Loucy (cell line): ENCODE measurements around the gene OXA1L.

Experiments used
- H2AFZ ChIP-seq: fragments of 200-600 bp; sonication (generic); 2 replicates; pipeline ENCODE4 v1.6.0; 2016; ENCODE audit warnings: antibody characterized with exemption, mild to moderate bottlenecking, low read length, moderate library complexity
- H3F3A ChIP-seq: fragments of 200-600 bp; 2 replicates; pipeline ENCODE4 v1.6.0; 2016; ENCODE audit warnings: antibody characterized with exemption, low read depth, mild to moderate bottlenecking
- H3K27me3 ChIP-seq: fragments of 200-600 bp; sonication (generic); 2 replicates; pipeline ENCODE4 v1.6.1; 2014; ENCODE audit warnings: low read length, mild to moderate bottlenecking; ENCODE audit not compliant: insufficient read depth, poor library complexity, severe bottlenecking
- H3K36me3 ChIP-seq: fragments of 200-600 bp; sonication (generic); 2 replicates; pipeline ENCODE4 v1.6.1; 2016; ENCODE audit warnings: low read length; ENCODE audit not compliant: insufficient read depth
- H3K4me1 ChIP-seq: fragments of 200-600 bp; sonication (generic); 2 replicates; pipeline ENCODE4 v1.5.1; 2014; ENCODE audit warnings: low read length, mild to moderate bottlenecking; ENCODE audit not compliant: insufficient read depth, poor library complexity, severe bottlenecking
- H3K4me2 ChIP-seq: fragments of 200-600 bp; sonication (generic); 2 replicates; pipeline ENCODE4 v1.6.0; 2014; ENCODE audit warnings: antibody characterized with exemption, low read length, low read depth, mild to moderate bottlenecking; ENCODE audit not compliant: poor library complexity, severe bottlenecking
- H3K4me3 ChIP-seq: fragments of 200-600 bp; sonication (generic); 2 replicates; pipeline ENCODE4 v1.5.1; 2014; ENCODE audit warnings: low read length, mild to moderate bottlenecking, mixed read lengths; ENCODE audit not compliant: poor library complexity, severe bottlenecking
- H3K79me2 ChIP-seq: fragments of 200-600 bp; sonication (generic); 2 replicates; pipeline ENCODE4 v1.6.1; 2014; ENCODE audit warnings: low read length; ENCODE audit not compliant: insufficient read depth
- H3K9ac ChIP-seq: fragments of 200-600 bp; sonication (generic); 2 replicates; pipeline ENCODE4 v1.6.0; 2014; ENCODE audit warnings: mild to moderate bottlenecking, low read depth, low read length, moderate library complexity; ENCODE audit not compliant: poor library complexity, severe bottlenecking
- H3K9me2 ChIP-seq: fragments of 200-600 bp; sonication (generic); replicated peaks from 2 replicates; pipeline ENCODE4 v1.6.1; 2016; ENCODE audit warnings: low read depth, low read length, mixed read lengths
- H3K9me3 ChIP-seq: fragments of 200-600 bp; sonication (generic); 2 replicates; pipeline ENCODE4 v1.6.1; 2014; ENCODE audit warnings: mild to moderate bottlenecking, antibody characterized with exemption, low read length, low read depth; ENCODE audit not compliant: insufficient read depth
- H4K20me1 ChIP-seq: fragments of 200-600 bp; sonication (generic); 2 replicates; pipeline ENCODE4 v1.6.0; 2014; ENCODE audit warnings: antibody characterized with exemption, low read length, mild to moderate bottlenecking; ENCODE audit not compliant: insufficient read depth, poor library complexity, severe bottlenecking
- EZH2phosphoT487 ChIP-seq: fragments of 200-600 bp; IDR thresholded peaks from 2 replicates; pipeline ENCODE4 v1.6.1; 2018; ENCODE audit warnings: antibody characterized with exemption, mild to moderate bottlenecking, moderate library complexity, borderline replicate concordance
- TF ChIP-seq, protein P1 (sequence below): fragments of 200-600 bp; sonication (generic); conservative IDR thresholded peaks from 2 replicates; pipeline ENCODE4 v1.5.1; 2014; ENCODE audit warnings: mild to moderate bottlenecking, antibody characterized with exemption, low read length

The OXA1L gene

GRCh38 chr14:22807432-22808087 lies 41.1 kb downstream of the OXA1L start:
- Histone ChIP-seq H3K4me2 (no peak overlapping the region), H3K4me1 (no peaks in the 10 kb centered on the region)

GRCh38 chr14:22808388-22809209 lies 42.1 kb downstream of the OXA1L start:
- no peaks in the 10 kb centered on the region for H3F3A ChIP-seq
- no peak overlapping the region for H2AFZ ChIP-seq
- H4K20me1 ChIP-seq: no peaks in the 10 kb centered on the region
- no peaks in the 10 kb centered on the region for H3K36me3 ChIP-seq
- no peaks in the 10 kb centered on the region for H3K79me2 ChIP-seq
- no peaks in the 10 kb centered on the region for H3K9me3 ChIP-seq
- no peak overlapping the region for H3K9ac ChIP-seq
- H3K27me3 ChIP-seq: no peaks in the 10 kb centered on the region
- TF ChIP-seq, protein P1, sequence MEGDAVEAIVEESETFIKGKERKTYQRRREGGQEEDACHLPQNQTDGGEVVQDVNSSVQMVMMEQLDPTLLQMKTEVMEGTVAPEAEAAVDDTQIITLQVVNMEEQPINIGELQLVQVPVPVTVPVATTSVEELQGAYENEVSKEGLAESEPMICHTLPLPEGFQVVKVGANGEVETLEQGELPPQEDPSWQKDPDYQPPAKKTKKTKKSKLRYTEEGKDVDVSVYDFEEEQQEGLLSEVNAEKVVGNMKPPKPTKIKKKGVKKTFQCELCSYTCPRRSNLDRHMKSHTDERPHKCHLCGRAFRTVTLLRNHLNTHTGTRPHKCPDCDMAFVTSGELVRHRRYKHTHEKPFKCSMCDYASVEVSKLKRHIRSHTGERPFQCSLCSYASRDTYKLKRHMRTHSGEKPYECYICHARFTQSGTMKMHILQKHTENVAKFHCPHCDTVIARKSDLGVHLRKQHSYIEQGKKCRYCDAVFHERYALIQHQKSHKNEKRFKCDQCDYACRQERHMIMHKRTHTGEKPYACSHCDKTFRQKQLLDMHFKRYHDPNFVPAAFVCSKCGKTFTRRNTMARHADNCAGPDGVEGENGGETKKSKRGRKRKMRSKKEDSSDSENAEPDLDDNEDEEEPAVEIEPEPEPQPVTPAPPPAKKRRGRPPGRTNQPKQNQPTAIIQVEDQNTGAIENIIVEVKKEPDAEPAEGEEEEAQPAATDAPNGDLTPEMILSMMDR: no peak
- TF ChIP-seq EZH2phosphoT487: no peak
- no peaks in the 10 kb centered on the region for H3K4me1 ChIP-seq
- H3K4me2 ChIP-seq: no peak overlapping the region
- H3K4me3 ChIP-seq: no peak overlapping the region
- no peaks in the 10 kb centered on the region for H3K9me2 ChIP-seq

More at GRCh38 chr14:22807432-22808087, 41.1 kb downstream of the OXA1L start:
- Histone ChIP-seq H3K36me3 (no peaks in the 10 kb centered on the region), H3K9me3 (no peaks in the 10 kb centered on the region), H3F3A (no peaks in the 10 kb centered on the region), H4K20me1 (no peaks in the 10 kb centered on the region), H3K4me3 (no peak overlapping the region), H3K9ac (no peak overlapping the region), H3K9me2 (no peaks in the 10 kb centered on the region), H3K79me2 (no peaks in the 10 kb centered on the region), H2AFZ (no peak overlapping the region), H3K27me3 (no peaks in the 10 kb centered on the region)
- no peak for TF ChIP-seq EZH2phosphoT487
- TF ChIP-seq, protein P1: no peak

DNA sequence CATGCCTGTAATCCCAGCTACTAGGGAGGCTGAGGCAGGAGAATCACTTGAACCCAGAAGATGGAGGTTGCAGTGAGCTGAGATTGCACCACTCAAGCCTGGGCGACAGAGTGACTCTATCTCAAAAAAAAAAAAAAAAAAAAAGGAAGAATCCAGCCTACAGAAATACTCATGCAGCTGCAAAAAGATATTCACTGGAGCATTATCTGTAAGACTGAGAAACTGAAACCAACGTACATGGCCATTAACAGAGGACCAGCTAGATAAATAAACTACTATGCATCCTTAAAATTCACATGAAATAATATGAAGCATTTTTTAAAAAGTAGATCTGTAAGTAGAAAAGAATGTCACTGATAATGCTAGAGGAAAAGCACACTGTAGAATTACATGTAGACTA lies 45.2 kb downstream of the OXA1L start:
- Histone ChIP-seq H3K9me3 (no peaks in the 10 kb centered on the region), H3K27me3 (no peaks in the 10 kb centered on the region), H3K9ac (no peak overlapping the region), H3K4me2 (no peak overlapping the region), H3K36me3 (no peaks in the 10 kb centered on the region), H4K20me1 (no peaks in the 10 kb centered on the region), H3K4me3 (no peak overlapping the region), H3K4me1 (peaks cover 9% of the 10 kb centered on the region), H3F3A (no peaks in the 10 kb centered on the region), H3K79me2 (no peaks in the 10 kb centered on the region), H3K9me2 (no peaks in the 10 kb centered on the region), H2AFZ (no peak overlapping the region)
- no peak for TF ChIP-seq EZH2phosphoT487
- TF ChIP-seq, protein P1: no peak
